Osteocyte (in vitro differentiated cells): ENCODE results near the gene RPTOR. TPM values are rescaled to one million over a fixed set of nuclear protein-coding genes. Genes with fewer than 3 reads are reported as not detected.
A peak's percentile ranks its signal among the peaks of the same experiment; 100 is the strongest.

ENCODE experiments used
- DNase-seq: peaks from one replicate; pipeline ENCODE4 v3.0.0; 2021; ENCODE audit warnings: mixed read lengths; ENCODE audit not compliant: unreplicated experiment; ENCODE audit errors: extremely low spot score
- H3K27ac Mint-ChIP-seq: one replicate; pipeline ENCODE4 v1.8.0; 2021; ENCODE audit warnings: mild to moderate bottlenecking, mixed read lengths; ENCODE audit not compliant: unreplicated experiment
- H3K27me3 Mint-ChIP-seq: one replicate; pipeline ENCODE4 v1.8.0; 2021; ENCODE audit warnings: mixed read lengths; ENCODE audit not compliant: unreplicated experiment
- H3K36me3 Mint-ChIP-seq: one replicate; pipeline ENCODE4 v1.8.0; 2021; ENCODE audit warnings: mixed read lengths; ENCODE audit not compliant: unreplicated experiment
- H3K4me1 Mint-ChIP-seq: one replicate; pipeline ENCODE4 v1.8.0; 2021; ENCODE audit warnings: mixed read lengths; ENCODE audit not compliant: unreplicated experiment
- H3K4me3 Mint-ChIP-seq: one replicate; pipeline ENCODE4 v1.8.0; 2021; ENCODE audit warnings: mild to moderate bottlenecking, moderate library complexity, mixed read lengths; ENCODE audit not compliant: unreplicated experiment
- H3K9me3 Mint-ChIP-seq: one replicate; pipeline ENCODE4 v1.8.0; 2021; ENCODE audit warnings: mixed read lengths; ENCODE audit not compliant: unreplicated experiment
- CTCF ChIP-seq: fragments of 200-600 bp; sonication (generic); IDR thresholded peaks from 2 replicates; pipeline ENCODE4 v1.5.0; 2021; ENCODE audit warnings: antibody characterized with exemption, mild to moderate bottlenecking, moderate library complexity
- total RNA-seq: library from RNA; stranded (reverse); gene quantifications from 2 replicates; pipeline ENCODE4 v1.2.1, GENCODE V29; 2021

The RPTOR gene
- total RNA-seq, 1 donor from 2014 or later: 36.0 TPM

- Mint-ChIP-seq H3K4me3 (peak within 1 kb of the TSS; percentile 70), H3K4me1 (peaks cover 33% of the 10 kb centered on the region), H3K36me3 (peaks cover 6% of the 10 kb centered on the region), H3K27ac (peak within 1 kb of the TSS; percentile 38), H3K27me3 (no peaks in the 10 kb centered on the region), H3K9me3 (no peaks in the 10 kb centered on the region)
- peak; percentile 91 for DNase-seq
- peak; percentile 42 for TF ChIP-seq CTCF
Measured at GRCh38 chr17:80991645-80992076, 447.0 kb downstream of the RPTOR start, which contains the start of gene CHMP6. Gene CHMP6 (plus strand): TSS chr17:80991841. CDS start chr17:80991919, 78 bp downstream.

- peak; percentile 84 for DNase-seq
- Mint-ChIP-seq H3K36me3 (peaks cover 6% of the 10 kb centered on the region), H3K4me3 (peak overlapping the region; percentile 69), H3K27ac (peak overlapping the region; percentile 18), H3K4me1 (peaks cover 30% of the 10 kb centered on the region), H3K27me3 (no peaks in the 10 kb centered on the region), H3K9me3 (no peaks in the 10 kb centered on the region)
- no peak for TF ChIP-seq CTCF
Measured at GRCh38 chr17:80992077-80992947, 447.7 kb downstream of the RPTOR start.

DNA sequence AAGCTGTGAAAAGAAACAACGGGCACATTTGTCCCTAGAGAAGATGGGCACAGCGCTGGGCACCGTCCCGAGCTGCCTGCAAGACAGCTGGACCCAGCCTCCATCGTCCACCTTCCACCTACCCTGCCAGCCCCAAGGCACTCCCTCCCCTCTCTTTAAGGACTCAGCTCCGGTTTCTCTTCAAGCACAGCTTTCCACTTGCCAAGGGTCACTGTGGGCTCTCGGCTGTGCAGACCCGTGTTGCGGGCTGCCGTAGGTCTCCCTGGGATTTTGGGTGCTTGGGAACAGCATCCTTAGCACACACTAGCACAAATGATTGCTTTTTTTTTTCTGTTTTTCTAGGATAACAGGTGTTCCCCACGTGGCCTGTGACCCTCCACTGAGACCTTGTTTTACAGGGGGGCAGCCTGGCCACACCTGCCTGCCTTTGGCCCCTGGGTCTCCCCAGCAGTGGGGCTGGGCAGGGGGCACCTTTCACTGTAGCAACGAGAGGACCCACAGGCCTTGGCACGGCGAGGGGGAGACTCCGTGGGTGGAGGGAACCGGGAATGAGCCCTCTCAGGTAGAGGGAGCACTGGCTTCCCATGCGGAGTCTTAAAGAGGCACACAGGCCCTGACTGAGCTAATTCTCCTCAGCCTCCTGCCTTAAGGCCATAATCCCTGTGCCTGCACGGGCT lies 448.4 kb downstream of the RPTOR start:
- peak overlapping the region; percentile 18 for H3K27ac Mint-ChIP-seq
- H3K4me1 Mint-ChIP-seq: peaks cover 23% of the 10 kb centered on the region
- DNase-seq: no peak
- H3K4me3 Mint-ChIP-seq: peak overlapping the region; percentile 69
- peaks cover 6% of the 10 kb centered on the region for H3K36me3 Mint-ChIP-seq
- no peak for TF ChIP-seq CTCF
- H3K27me3 Mint-ChIP-seq: no peaks in the 10 kb centered on the region
- H3K9me3 Mint-ChIP-seq: no peaks in the 10 kb centered on the region

DNA sequence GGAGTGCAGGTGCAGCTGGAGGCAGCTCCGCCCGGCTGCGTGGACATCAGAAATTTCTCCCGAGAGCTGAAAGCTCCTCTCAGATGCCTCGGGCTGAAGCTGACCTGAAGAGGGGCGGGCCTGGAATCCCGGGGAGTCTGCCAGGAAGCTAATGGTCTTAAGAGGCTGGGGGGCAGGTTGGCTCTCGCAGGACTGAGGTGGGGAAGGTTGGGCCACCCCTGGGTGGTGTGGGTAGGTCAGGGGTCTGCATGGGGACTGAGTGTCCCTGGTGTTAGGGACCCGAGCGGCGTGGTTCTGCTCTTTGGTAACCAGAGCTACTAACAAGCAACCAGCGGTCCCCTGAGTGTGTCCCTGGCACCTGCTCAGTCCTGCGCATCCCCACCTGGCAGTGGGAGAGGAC lies 450.5 kb downstream of the RPTOR start:
- no peak overlapping the region for H3K27ac Mint-ChIP-seq
- DNase-seq: no peak
- peaks cover 16% of the 10 kb centered on the region for H3K4me1 Mint-ChIP-seq
- H3K4me3 Mint-ChIP-seq: no peak overlapping the region
- H3K27me3 Mint-ChIP-seq: no peaks in the 10 kb centered on the region
- no peaks in the 10 kb centered on the region for H3K9me3 Mint-ChIP-seq
- H3K36me3 Mint-ChIP-seq: peaks cover 12% of the 10 kb centered on the region
- TF ChIP-seq CTCF: no peak
